WERI-Rb-1 (cell line): ENCODE results near the gene TGM1.

Experiments used
- DNase-seq: peaks from one replicate; pipeline ENCODE4 v3.0.0-alpha.2; 2020
- H3K27ac ChIP-seq: fragments of 250-450 bp; sonication (Bioruptor Pico); 2 replicates; pipeline ENCODE4 v1.5.1; 2020; ENCODE audit warnings: mild to moderate bottlenecking, moderate library complexity
- H3K27me3 ChIP-seq: fragments of 250-450 bp; sonication (Bioruptor Pico); 2 replicates; pipeline ENCODE4 v1.5.1; 2021; ENCODE audit warnings: mild to moderate bottlenecking, low read depth, moderate library complexity; ENCODE audit not compliant: insufficient read depth, severe bottlenecking
- H3K36me3 ChIP-seq: fragments of 250-450 bp; sonication (Bioruptor Pico); 2 replicates; pipeline ENCODE4 v1.5.1; 2020; ENCODE audit warnings: mild to moderate bottlenecking, moderate library complexity
- H3K4me3 ChIP-seq: 2 replicates; pipeline ENCODE4 v1.5.1; 2011; ENCODE audit warnings: low read depth, mild to moderate bottlenecking, control low read depth, low read length
- H3K9me3 ChIP-seq: fragments of 250-450 bp; sonication (Bioruptor Pico); 2 replicates; pipeline ENCODE4 v1.5.1; 2021; ENCODE audit warnings: mild to moderate bottlenecking, moderate library complexity; ENCODE audit not compliant: severe bottlenecking
- CTCF ChIP-seq: IDR thresholded peaks from 2 replicates; pipeline ENCODE4 v1.5.1; 2011; ENCODE audit warnings: low read depth, mild to moderate bottlenecking, control low read depth, inconsistent platforms, low read length

TGM1 gene

GRCh38 chr14:24285351-24285750 lies 22.4 kb upstream of the TGM1 start:
- Histone ChIP-seq H3K36me3 (peaks cover 3% of the 10 kb centered on the region; the same call in 1 of the 2 replicates), H3K27ac (no peak overlapping the region), H3K4me3 (no peak overlapping the region), H3K27me3 (no peaks in the 10 kb centered on the region), H3K9me3 (no peaks in the 10 kb centered on the region)
- TF ChIP-seq CTCF, result no peak
- DNase-seq, result no peak

DNA sequence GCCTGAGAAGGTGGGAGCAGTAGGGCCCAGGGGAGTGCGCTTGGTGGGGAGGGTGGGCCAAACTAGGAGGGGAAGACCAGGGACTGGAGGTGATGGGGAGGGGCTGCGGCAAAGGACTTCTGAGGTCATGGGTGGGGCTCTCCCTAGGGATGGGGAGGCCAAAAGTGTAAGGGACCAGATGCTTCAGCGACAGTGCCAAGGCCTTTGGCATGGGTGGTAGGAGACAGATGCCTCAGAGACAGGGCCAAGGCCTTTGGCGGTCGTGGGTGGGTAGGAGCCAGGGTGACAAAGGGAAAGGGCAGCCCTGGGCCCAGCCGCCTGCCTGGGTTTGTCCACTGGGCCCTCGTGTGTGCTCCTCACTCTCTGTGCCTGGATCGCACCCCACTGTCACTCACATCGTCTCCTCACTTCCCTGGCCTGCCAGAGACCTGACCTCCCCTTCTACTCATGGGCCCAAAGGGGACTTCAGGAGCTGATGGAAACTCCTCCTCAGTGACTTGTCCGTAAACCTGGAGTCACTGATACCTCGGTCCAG lies 21.6 kb upstream of the TGM1 start:
- Histone ChIP-seq H3K27ac (no peak overlapping the region), H3K9me3 (no peaks in the 10 kb centered on the region), H3K4me3 (no peak overlapping the region), H3K36me3 (peaks cover 3% of the 10 kb centered on the region; the same call in 1 of the 2 replicates), H3K27me3 (no peaks in the 10 kb centered on the region)
- DNase-seq, result no peak
- TF ChIP-seq CTCF, result no peak

- peak; percentile 36 for DNase-seq
- Histone ChIP-seq H3K27me3 (no peaks in the 10 kb centered on the region), H3K9me3 (no peaks in the 10 kb centered on the region), H3K4me3 (no peak overlapping the region), H3K27ac (peak overlapping the region; percentile 43; the same call in 1 of the 2 replicates), H3K36me3 (no peaks in the 10 kb centered on the region)
- no peak for TF ChIP-seq CTCF
Measured at GRCh38 chr14:24283796-24284460, 21.0 kb upstream of the TGM1 start.

DNA sequence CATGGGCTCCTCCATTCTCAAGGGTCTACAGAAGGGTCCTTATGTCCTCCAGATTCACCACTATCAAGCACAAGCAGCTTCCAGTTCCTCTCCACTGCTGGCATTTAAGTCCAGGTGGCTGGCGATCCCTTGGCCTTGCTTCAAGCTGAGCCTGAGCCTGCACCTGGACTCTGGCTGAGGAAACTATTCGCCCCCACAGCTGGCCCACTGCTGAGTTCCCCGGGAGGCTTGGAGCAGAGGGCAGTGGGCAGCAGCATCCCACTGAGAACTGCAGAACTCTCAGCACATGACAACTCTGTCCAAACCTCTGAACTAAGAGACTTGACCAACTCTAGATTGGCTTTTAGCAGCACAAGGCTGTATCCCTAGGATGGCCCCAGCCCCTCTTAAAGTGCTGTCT lies 19.8 kb upstream of the TGM1 start:
- Histone ChIP-seq H3K27me3 (no peaks in the 10 kb centered on the region), H3K27ac (no peak overlapping the region), H3K9me3 (no peaks in the 10 kb centered on the region), H3K4me3 (no peak overlapping the region), H3K36me3 (no peaks in the 10 kb centered on the region)
- DNase-seq, result no peak
- TF ChIP-seq CTCF, result no peak

- DNase-seq, result no peak
Measured at GRCh38 chr14:24281636-24282035, 18.7 kb upstream of the TGM1 start.

More at GRCh38 chr14:24281636-24282035, 18.7 kb upstream of the TGM1 start:
- H3K4me3 ChIP-seq, result no peak overlapping the region
- no peaks in the 10 kb centered on the region for H3K9me3 ChIP-seq
- H3K27me3 ChIP-seq, result no peaks in the 10 kb centered on the region
- no peaks in the 10 kb centered on the region for H3K36me3 ChIP-seq
- H3K27ac ChIP-seq, result no peak overlapping the region
- no peak for TF ChIP-seq CTCF
